Activated CD8-positive, alpha-beta T cell treated with anti-CD3 and anti-CD28 coated beads, Interleukin-2, amount 10 ng/mL, durations not matched to agents 7 days and 5 days (primary cell): Measurements from ENCODE around the gene TOLLIP. TPM values are rescaled to one million over a fixed set of nuclear protein-coding genes. Genes with fewer than 3 reads are reported as not detected.
A peak's percentile ranks its signal among the peaks of the same experiment; 100 is the strongest.

ENCODE experiments used
- ATAC-seq: fragments of 150-1000 bp; cut with Tn5 transposase; one replicate; pipeline ENCODE4 v1.10.0; 2021; ENCODE audit warnings: moderate library complexity
- CTCF ChIA-PET: fragments of 350-600 bp; sonication (Branson Sonifier 250); formaldehyde crosslinking; loops from one replicate; lab custom pipeline; 2021; ENCODE audit warnings: antibody characterized with exemption; lab: Charles Lee
- POLR2A ChIA-PET: fragments of 350-600 bp; sonication (Branson Sonifier 250); formaldehyde crosslinking; loops from one replicate; lab custom pipeline; 2021; ENCODE audit warnings: antibody characterized with exemption; lab: Charles Lee
- DNase-seq: peaks from one replicate; pipeline ENCODE4 v3.0.0-alpha.2; 2020
- H3K27ac Mint-ChIP-seq: one replicate; pipeline ENCODE4 v1.8.0; 2021; ENCODE audit warnings: mild to moderate bottlenecking, mixed read lengths
- H3K27me3 Mint-ChIP-seq: one replicate; pipeline ENCODE4 v1.8.0; 2021; ENCODE audit warnings: low read depth, mixed read lengths
- H3K36me3 Mint-ChIP-seq: one replicate; pipeline ENCODE4 v1.8.0; 2021; ENCODE audit warnings: low read depth, mixed read lengths
- H3K4me1 Mint-ChIP-seq: one replicate; pipeline ENCODE4 v1.8.0; 2021; ENCODE audit warnings: low read depth, mixed read lengths
- H3K4me3 Mint-ChIP-seq: one replicate; pipeline ENCODE4 v1.8.0; 2021; ENCODE audit warnings: mild to moderate bottlenecking, mixed read lengths
- H3K9me3 Mint-ChIP-seq: one replicate; pipeline ENCODE4 v1.8.0; 2022; ENCODE audit warnings: mixed read lengths; ENCODE audit not compliant: insufficient read depth
- total RNA-seq, 2 experiments: library from RNA; stranded (reverse); gene quantifications; one replicate each; pipeline ENCODE4 v1.2.3, GENCODE V29; 2021

TOLLIP gene
- total RNA-seq, 2 experiments from 2014 or later, result 27.1 to 34.3 TPM

DNA sequence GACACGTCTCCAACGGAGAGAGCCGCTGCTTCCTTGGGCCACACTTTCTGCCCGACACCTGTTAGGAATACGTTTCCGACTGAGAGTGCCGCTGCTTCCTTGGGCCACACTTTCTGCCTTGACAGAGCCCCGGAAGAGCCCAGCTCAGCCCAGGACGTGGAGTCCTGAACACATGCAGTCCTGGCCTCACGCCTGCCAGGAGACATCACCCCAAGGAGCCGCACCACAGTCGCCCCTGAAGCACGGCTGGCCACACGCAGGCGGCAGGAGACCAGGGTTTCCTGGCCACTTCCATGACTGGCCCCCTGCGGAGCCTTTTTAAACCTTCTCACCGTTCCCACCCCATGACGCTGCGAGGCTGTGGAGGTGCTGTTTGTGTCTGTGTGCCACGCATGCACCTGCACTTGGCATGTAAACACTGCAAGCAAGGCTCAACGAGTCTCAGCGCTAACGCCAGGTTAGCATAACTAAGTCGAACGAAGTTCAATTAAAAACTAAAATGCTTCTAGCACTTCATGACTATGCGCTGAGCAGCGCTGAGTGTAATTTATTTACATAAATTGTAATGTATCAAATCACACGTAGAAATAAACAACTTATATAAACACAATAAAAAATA is 8.8 kb downstream of the TOLLIP start:
- ATAC-seq (no peak), DNase-seq (no peak)
- POLR2A ChIA-PET, result no interaction called here
- H3K4me3 Mint-ChIP-seq, result no peak overlapping the region
- H3K4me1 Mint-ChIP-seq, result peaks cover 3% of the 10 kb centered on the region
- no peaks in the 10 kb centered on the region for H3K36me3 Mint-ChIP-seq
- no peaks in the 10 kb centered on the region for H3K9me3 Mint-ChIP-seq
- CTCF ChIA-PET, result no interaction called here
- no peak overlapping the region for H3K27ac Mint-ChIP-seq
- H3K27me3 Mint-ChIP-seq, result no peaks in the 10 kb centered on the region

- H3K4me3 Mint-ChIP-seq, result no peak overlapping the region
- CTCF ChIA-PET, result no interaction called here
- DNase-seq (no peak), ATAC-seq (no peak)
- H3K9me3 Mint-ChIP-seq, result no peaks in the 10 kb centered on the region
- no peaks in the 10 kb centered on the region for H3K27me3 Mint-ChIP-seq
- POLR2A ChIA-PET, result no interaction called here
- no peaks in the 10 kb centered on the region for H3K36me3 Mint-ChIP-seq
- H3K27ac Mint-ChIP-seq, result no peak overlapping the region
- peaks cover 2% of the 10 kb centered on the region for H3K4me1 Mint-ChIP-seq
Measured at GRCh38 chr11:1300121-1300520, 9.3 kb downstream of the TOLLIP start.

- ATAC-seq, result no peak
- Mint-ChIP-seq H3K9me3 (no peaks in the 10 kb centered on the region), H3K36me3 (no peaks in the 10 kb centered on the region), H3K4me3 (no peak overlapping the region), H3K4me1 (no peaks in the 10 kb centered on the region), H3K27ac (no peak overlapping the region), H3K27me3 (no peaks in the 10 kb centered on the region)
- POLR2A ChIA-PET, result no interaction called here
- no peak for DNase-seq
- CTCF ChIA-PET, result no interaction called here
Measured at GRCh38 chr11:1299621-1300020, 9.8 kb downstream of the TOLLIP start.

GRCh38 chr11:1298695-1299492 is 10.5 kb downstream of the TOLLIP start:
- Mint-ChIP-seq H3K9me3 (no peaks in the 10 kb centered on the region), H3K36me3 (no peaks in the 10 kb centered on the region), H3K4me3 (no peak overlapping the region), H3K27me3 (no peaks in the 10 kb centered on the region), H3K27ac (no peak overlapping the region), H3K4me1 (no peaks in the 10 kb centered on the region)
- DNase-seq (no peak), ATAC-seq (no peak)
- ChIA-PET CTCF (no interaction called here), POLR2A (no interaction called here)

DNA sequence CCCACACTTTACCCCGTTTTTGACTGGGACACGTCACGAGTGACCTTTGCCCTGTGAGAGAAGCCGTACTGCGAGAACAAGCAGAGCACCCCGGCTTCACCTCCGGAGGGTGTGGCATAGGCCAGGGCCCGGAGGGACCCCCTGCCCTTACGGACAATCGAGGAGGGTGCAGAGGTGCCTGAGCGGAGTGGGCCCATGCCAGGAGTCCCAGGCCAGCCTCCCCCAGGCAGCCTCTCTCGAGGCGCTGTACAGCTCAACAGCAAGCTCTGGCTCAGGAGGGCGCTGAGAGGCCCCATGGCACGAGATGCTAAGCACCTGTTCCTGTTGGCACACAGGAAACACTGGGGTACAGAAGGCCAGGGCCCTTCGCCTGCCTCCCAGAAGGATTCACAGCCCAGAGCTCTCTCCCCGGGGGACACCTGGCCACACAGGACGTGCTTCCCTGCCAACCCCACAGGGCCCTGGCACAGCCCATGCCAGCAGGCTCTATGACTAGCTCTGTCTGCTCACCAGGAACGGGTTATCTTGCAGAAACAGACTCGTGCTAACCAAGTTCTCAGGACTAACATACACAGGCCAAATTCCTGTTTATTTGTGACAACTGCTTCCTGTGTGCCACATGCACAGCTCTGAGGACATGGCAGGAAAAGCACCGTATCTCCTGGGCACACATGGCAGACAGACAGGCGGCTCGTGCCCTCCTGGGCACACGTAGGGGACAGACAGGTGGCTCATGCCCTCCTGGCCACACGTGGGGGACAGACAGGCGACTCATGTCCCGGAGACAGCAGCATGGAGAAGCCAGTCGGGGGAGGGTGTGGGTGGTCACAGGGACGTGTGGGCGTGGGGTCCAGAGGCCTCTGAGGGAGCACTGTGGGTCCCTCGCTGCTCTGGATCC is 11.6 kb downstream of the TOLLIP start:
- H3K9me3 Mint-ChIP-seq, result no peaks in the 10 kb centered on the region
- H3K4me3 Mint-ChIP-seq, result no peak overlapping the region
- ChIA-PET CTCF (no interaction called here), POLR2A (no interaction called here)
- no peaks in the 10 kb centered on the region for H3K36me3 Mint-ChIP-seq
- no peak for DNase-seq
- H3K27me3 Mint-ChIP-seq, result no peaks in the 10 kb centered on the region
- H3K27ac Mint-ChIP-seq, result no peak overlapping the region
- H3K4me1 Mint-ChIP-seq, result no peaks in the 10 kb centered on the region
- no peak for ATAC-seq

- DNase-seq (no peak), ATAC-seq (no peak)
- Mint-ChIP-seq H3K36me3 (no peaks in the 10 kb centered on the region), H3K4me3 (no peak overlapping the region), H3K4me1 (no peaks in the 10 kb centered on the region), H3K9me3 (no peaks in the 10 kb centered on the region), H3K27ac (no peak overlapping the region), H3K27me3 (no peaks in the 10 kb centered on the region)
- ChIA-PET CTCF (no interaction called here), POLR2A (no interaction called here)
Measured at GRCh38 chr11:1297011-1297575, 12.3 kb downstream of the TOLLIP start.

GRCh38 chr11:1296287-1296686 is 13.1 kb downstream of the TOLLIP start:
- H3K4me1 Mint-ChIP-seq, result no peaks in the 10 kb centered on the region
- DNase-seq, result no peak
- no peaks in the 10 kb centered on the region for H3K27me3 Mint-ChIP-seq
- no peaks in the 10 kb centered on the region for H3K36me3 Mint-ChIP-seq
- ChIA-PET POLR2A (no interaction called here), CTCF (no interaction called here)
- H3K27ac Mint-ChIP-seq, result no peak overlapping the region
- ATAC-seq, result no peak
- no peaks in the 10 kb centered on the region for H3K9me3 Mint-ChIP-seq
- H3K4me3 Mint-ChIP-seq, result no peak overlapping the region

GRCh38 chr11:1295591-1295990 is 13.8 kb downstream of the TOLLIP start:
- POLR2A ChIA-PET, result no interaction called here
- DNase-seq, result no peak

GRCh38 chr11:1295086-1295485 is 14.3 kb downstream of the TOLLIP start:
- ATAC-seq, result no peak
- Mint-ChIP-seq H3K27me3 (no peaks in the 10 kb centered on the region), H3K4me1 (no peaks in the 10 kb centered on the region), H3K4me3 (no peak overlapping the region), H3K27ac (no peak overlapping the region), H3K9me3 (no peaks in the 10 kb centered on the region), H3K36me3 (peaks cover 2% of the 10 kb centered on the region)
- CTCF ChIA-PET, result no interaction called here
- no peak for DNase-seq
- POLR2A ChIA-PET, result no interaction called here

More at GRCh38 chr11:1295591-1295990, 13.8 kb downstream of the TOLLIP start:
- Mint-ChIP-seq H3K9me3 (no peaks in the 10 kb centered on the region), H3K27me3 (no peaks in the 10 kb centered on the region), H3K4me1 (no peaks in the 10 kb centered on the region), H3K36me3 (peaks cover 1% of the 10 kb centered on the region), H3K4me3 (no peak overlapping the region), H3K27ac (no peak overlapping the region)
- ATAC-seq, result no peak
- CTCF ChIA-PET, result no interaction called here

- H3K4me1 Mint-ChIP-seq, result no peaks in the 10 kb centered on the region
- peaks cover 2% of the 10 kb centered on the region for H3K36me3 Mint-ChIP-seq
- no peaks in the 10 kb centered on the region for H3K9me3 Mint-ChIP-seq
- ATAC-seq (peak; percentile 57), DNase-seq (peak; percentile 37)
- POLR2A ChIA-PET, result no interaction called here
- no peak overlapping the region for H3K4me3 Mint-ChIP-seq
- no peaks in the 10 kb centered on the region for H3K27me3 Mint-ChIP-seq
- CTCF ChIA-PET, result interaction anchor here (1.1 to 1.3 kb wide), 4 partner anchors 24 to 281 kb away, joined by 3 to 4 read pairs (median 4); no protein-coding TSS in a partner anchor
- no peak overlapping the region for H3K27ac Mint-ChIP-seq
Measured at GRCh38 chr11:1293619-1294015, 15.8 kb downstream of the TOLLIP start.

- ChIA-PET POLR2A (no interaction called here), CTCF (interaction anchor here (1.1 to 1.3 kb wide), 4 partner anchors 24 to 282 kb away, joined by 3 to 4 read pairs (median 4); no protein-coding TSS in a partner anchor)
- Mint-ChIP-seq H3K4me1 (no peaks in the 10 kb centered on the region), H3K27me3 (no peaks in the 10 kb centered on the region), H3K9me3 (no peaks in the 10 kb centered on the region), H3K36me3 (peaks cover 8% of the 10 kb centered on the region), H3K27ac (no peak overlapping the region), H3K4me3 (no peak overlapping the region)
- ATAC-seq (no peak), DNase-seq (no peak)
Measured at GRCh38 chr11:1292644-1293618, 16.5 kb downstream of the TOLLIP start.
